Spleen (tissue), 7 donors: ENCODE results near the gene NOTUM.

ENCODE experiments used
- CTCF ChIP-seq, 11 experiments: fragments of 200-600 bp in 7 of 11; fragments of 450-650 bp in 4 of 11; sonication (generic) in 4 of 11; IDR thresholded peaks in 8 of 11; conservative IDR thresholded peaks in 3 of 11; 1 replicate in 7 of 11; 2 replicates in 4 of 11; pipeline versions ENCODE4 v1.4.0 to v1.8.0; 2016 to 2021; ENCODE audit warnings: antibody characterized with exemption in 11 of 11, inconsistent platforms in 4 of 11, mild to moderate bottlenecking in 1 of 11
- POLR2A ChIP-seq, 3 donors: fragments of 450-650 bp; IDR thresholded peaks; one replicate each; pipeline ENCODE4 v1.5.1; 2017; ENCODE audit warnings: antibody characterized with exemption in 3 of 3, mild to moderate bottlenecking in 1 of 3
- POLR2AphosphoS5 ChIP-seq, 3 donors: sonication (generic); formaldehyde crosslinking; IDR thresholded peaks; one replicate each; pipeline ENCODE4 v1.5.1; 2017; ENCODE audit warnings: antibody characterized with exemption in 3 of 3
- donor health status: DM: no; HTN: no; CAD: no; lungs with moderate emphysema.
- donor health status: DM: no; HTN: no; CAD: no.
- donor health status: DM: no; HTN: no; CAD: no.

DNA sequence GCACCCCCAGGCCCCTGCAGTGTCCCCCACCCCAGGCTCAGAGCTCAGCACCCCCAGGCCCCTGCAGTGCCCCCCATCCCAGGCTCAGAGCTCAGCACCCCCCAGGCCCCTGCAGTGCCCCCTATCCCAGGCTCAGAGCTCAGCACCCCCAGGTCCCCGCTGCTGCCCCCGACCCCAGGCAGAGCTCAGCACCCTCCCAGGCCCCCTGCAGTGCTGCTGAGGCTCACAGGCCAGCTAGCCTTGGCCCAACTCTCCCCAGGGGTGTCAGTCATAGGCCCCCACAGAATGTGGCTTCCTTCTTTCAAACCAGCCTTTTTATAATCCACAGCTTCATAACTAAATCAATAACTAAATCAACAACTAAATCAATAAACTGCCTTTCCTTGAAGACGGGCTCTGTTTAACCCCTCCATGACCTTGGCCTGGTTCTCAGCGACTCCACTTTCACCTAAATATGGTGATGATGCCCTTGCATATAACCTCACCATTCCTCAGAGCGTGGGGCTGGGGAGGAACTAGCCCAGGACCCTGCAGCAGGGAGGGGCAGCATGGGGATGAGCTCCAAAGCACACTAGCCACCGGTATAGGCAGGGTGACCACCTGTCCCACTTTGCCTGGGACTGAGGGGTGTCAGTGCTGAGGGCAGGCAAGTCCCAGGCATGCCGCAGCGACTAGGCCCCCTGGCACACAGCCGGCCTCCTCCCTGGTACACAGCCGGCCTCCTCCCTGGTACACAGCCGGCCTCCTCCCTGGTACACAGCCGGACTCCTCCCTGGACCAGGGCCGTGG, 5.0 kb downstream of the NOTUM start:
- TF ChIP-seq POLR2A (IDR thresholded peaks at IDR 0.05) (no peak), CTCF (IDR thresholded peaks at IDR 0.05 in 8 of 11, conservative IDR thresholded peaks at IDR 0.05 in 3 of 11) (no peak), POLR2AphosphoS5 (IDR thresholded peaks at IDR 0.05) (no peak)
